HepG2 (cell line): ENCODE results near the gene DPP6. TPM values are rescaled to one million over a fixed set of nuclear protein-coding genes. Genes with fewer than 3 reads are reported as not detected.

Experiments
- ATAC-seq: fragments of 200-7000 bp; cut with Tn5 transposase; 3 replicates; pipeline ENCODE4 v1.9.1; 2020; ENCODE audit warnings: mild to moderate bottlenecking, moderate library complexity
- BruUV-seq: library from RNA; stranded (reverse); fragments of 400-500 nt; replicated peaks from 2 replicates; lab custom pipeline; 2021; lab: Mats Ljungman, UMichigan
- CTCF ChIA-PET: fragments of 300-600 bp; formaldehyde crosslinking; extraction: SDS; loops from one replicate; lab custom pipeline; 2021; ENCODE audit warnings: low total read pairs, inconsistent platforms, low intra/inter-chr PET ratio; lab: Yijun Ruan, JAX
- POLR2A ChIA-PET: fragments of 350-600 bp; sonication (Branson Sonifier 250); formaldehyde crosslinking; loops from one replicate; lab custom pipeline; 2020; ENCODE audit warnings: antibody characterized with exemption, inconsistent platforms; lab: Yijun Ruan, JAX
- DNase-seq: peaks from one replicate; pipeline ENCODE4 v3.0.0-alpha.2; 2015; ENCODE audit warnings: low spot score
- FAIRE-seq: peaks from 3 replicates; lab custom pipeline; 2011; peaks lifted over from hg19 to GRCh38; lab: Jason Lieb, UNC
- H2AFZ ChIP-seq: one replicate; pipeline ENCODE4 v1.6.1; 2011; ENCODE audit warnings: low read length, inconsistent platforms
- H3K27ac ChIP-seq: fragments of 300-600 bp; 3 replicates; pipeline ENCODE4 v1.8.0; 2011; ENCODE audit warnings: mixed run types, mild to moderate bottlenecking, mixed read lengths, low read length, inconsistent platforms; ENCODE audit not compliant: insufficient read depth; ENCODE audit errors: extremely low read length
- H3K27me3 ChIP-seq, 2 experiments: fragments of 200-600 bp in 1 of 2; 2 replicates in 1 of 2; 3 replicates in 1 of 2; pipeline versions ENCODE4 v1.6.0 to v1.8.0; 2011; ENCODE audit warnings: low read length in 2 of 2, mild to moderate bottlenecking in 2 of 2, moderate library complexity in 2 of 2, inconsistent platforms in 1 of 2; ENCODE audit not compliant: insufficient read depth in 2 of 2, control insufficient read depth in 1 of 2
- H3K36me3 ChIP-seq, 2 experiments: fragments of 200-600 bp in 1 of 2; replicated peaks in 1 of 2; 2 replicates in 1 of 2; 3 replicates in 1 of 2; pipeline versions ENCODE4 v1.5.1 to v1.8.0; 2011; ENCODE audit warnings: low read length in 2 of 2, inconsistent platforms in 1 of 2; ENCODE audit not compliant: insufficient read depth in 2 of 2, control insufficient read depth in 1 of 2
- H3K4me1 ChIP-seq: 2 replicates; pipeline ENCODE4 v1.5.1; 2012; ENCODE audit warnings: low read length, inconsistent platforms; ENCODE audit not compliant: insufficient read depth
- H3K4me2 ChIP-seq: 2 replicates; pipeline ENCODE4 v1.6.0; 2011; ENCODE audit warnings: low read depth, low read length, inconsistent platforms
- H3K4me3 ChIP-seq, 3 experiments: fragments of 200-600 bp in 1 of 3; sonication (generic), shearing (Covaris generic) in 1 of 3; replicated peaks in 1 of 3; 2 replicates each; pipeline ENCODE4 v1.5.1; 2011 to 2016; ENCODE audit warnings: low read length in 3 of 3, inconsistent platforms in 2 of 3, low read depth in 2 of 3, mild to moderate bottlenecking in 2 of 3, control low read depth in 1 of 3, mixed read lengths in 1 of 3; ENCODE audit not compliant: insufficient read depth in 1 of 3
- H3K79me2 ChIP-seq: one replicate; pipeline ENCODE4 v1.6.1; 2011; ENCODE audit warnings: low read length, inconsistent platforms; ENCODE audit not compliant: insufficient read depth
- H3K9ac ChIP-seq: 2 replicates; pipeline ENCODE4 v1.6.0; 2011; ENCODE audit warnings: mild to moderate bottlenecking, low read depth, low read length, inconsistent platforms; ENCODE audit not compliant: insufficient read depth
- H3K9me3 ChIP-seq: 2 replicates; pipeline ENCODE4 v1.5.1; 2012; ENCODE audit warnings: mild to moderate bottlenecking, low read length
- H4K20me1 ChIP-seq: 2 replicates; pipeline ENCODE4 v1.6.0; 2011; ENCODE audit warnings: inconsistent platforms, mild to moderate bottlenecking, low read length, moderate library complexity; ENCODE audit not compliant: insufficient read depth
- ARID2 ChIP-seq: sonication (generic); formaldehyde crosslinking; IDR thresholded peaks from 2 replicates; pipeline ENCODE4 v1.8.1; 2022; ENCODE audit warnings: mild to moderate bottlenecking, missing genetic modification reagents, borderline replicate concordance
- HES4 ChIP-seq: sonication (generic); formaldehyde crosslinking; IDR thresholded peaks from 2 replicates; pipeline ENCODE4 v1.9.0; 2021; ENCODE audit warnings: mild to moderate bottlenecking, missing genetic modification reagents, borderline replicate concordance
- MED1 ChIP-seq: sonication (generic); formaldehyde crosslinking; IDR thresholded peaks from 2 replicates; pipeline ENCODE4 v1.4.0; 2020; ENCODE audit warnings: missing genetic modification reagents
- NFIB ChIP-seq: sonication (generic); formaldehyde crosslinking; IDR thresholded peaks from 2 replicates; pipeline ENCODE4 v1.9.0; 2021; ENCODE audit warnings: missing genetic modification reagents, mild to moderate bottlenecking, borderline replicate concordance
- STAG1 ChIP-seq: sonication (generic); formaldehyde crosslinking; IDR thresholded peaks from 2 replicates; pipeline ENCODE4 v1.4.0; 2020; ENCODE audit warnings: missing genetic modification reagents
- ZBTB34 ChIP-seq: sonication (generic); formaldehyde crosslinking; IDR thresholded peaks from 2 replicates; pipeline ENCODE4 v1.8.0; 2022; ENCODE audit warnings: mild to moderate bottlenecking, missing genetic modification reagents
- ZBTB7B ChIP-seq: sonication (generic); formaldehyde crosslinking; IDR thresholded peaks from 2 replicates; pipeline ENCODE4 v1.4.0; 2020; ENCODE audit warnings: missing genetic modification reagents
- ZEB1 ChIP-seq: IDR thresholded peaks from 2 replicates; pipeline ENCODE4 v1.6.1; 2012; ENCODE audit warnings: mild to moderate bottlenecking, low read depth, inconsistent platforms; ENCODE audit not compliant: insufficient replicate concordance
- ZFP41 ChIP-seq: sonication (generic); formaldehyde crosslinking; IDR thresholded peaks from 2 replicates; pipeline ENCODE4 v1.4.0; 2020; ENCODE audit warnings: mild to moderate bottlenecking, missing genetic modification reagents, borderline replicate concordance
- ZNF10 ChIP-seq: sonication (generic); formaldehyde crosslinking; IDR thresholded peaks from 2 replicates; pipeline ENCODE4 v1.4.0; 2020; ENCODE audit warnings: mild to moderate bottlenecking, low read depth, missing genetic modification reagents, borderline replicate concordance
- ZNF18 ChIP-seq: sonication (generic); formaldehyde crosslinking; IDR thresholded peaks from 2 replicates; pipeline ENCODE4 v1.8.0; 2022; ENCODE audit warnings: mild to moderate bottlenecking, missing genetic modification reagents; ENCODE audit not compliant: insufficient replicate concordance
- ZNF746 ChIP-seq: sonication (generic); formaldehyde crosslinking; IDR thresholded peaks from 2 replicates; pipeline ENCODE4 v1.8.0; 2022; ENCODE audit warnings: mild to moderate bottlenecking, missing genetic modification reagents
- ZXDC ChIP-seq: sonication (generic); formaldehyde crosslinking; IDR thresholded peaks from 2 replicates; pipeline ENCODE4 v1.5.0; 2020; ENCODE audit warnings: mild to moderate bottlenecking, missing genetic modification reagents
- WGBS: methylation state at CpG from one replicate; pipeline ENCODE4 v1.1.6; 2017; ENCODE audit warnings: low lambda C conversion rate; 5-methylcytosine and 5-hydroxymethylcytosine counted together
- in situ Hi-C: cut with HindIII; loops from 2 replicates; pipeline ENCODE4 v1.10.0; 2017; ENCODE audit warnings: low pct_unique_long_range_greater_than_20kb; ENCODE audit not compliant: extremely low pct_ligation_motif_present
- intact Hi-C: fragments of 100-400 bp; cut with micrococcal nuclease; formaldehyde crosslinking; loops from one replicate; pipeline ENCODE4 v1.10.0; 2022; ENCODE audit not compliant: unreplicated experiment
- polyA plus RNA-seq, 8 experiments: library from polyadenylated mRNA; depleted of rRNA in 3 of 8; stranded (reverse) in 7 of 8; unstranded in 1 of 8; fragments of >200 nt; fragmentation: Illumina TruSeq in 4 of 8; extraction: Trizol in 4 of 8; gene quantifications; 2 replicates each; pipeline versions ENCODE4 v1.2.1 to v1.2.3, GENCODE V29; 2011 to 2016; ENCODE audit warnings: low read depth in 4 of 8, missing spikeins in 1 of 8, mixed read lengths in 1 of 8; ENCODE audit not compliant: insufficient read depth in 1 of 8
- total RNA-seq, 5 experiments: library from RNA; depleted of rRNA; stranded (reverse); fragments of >200 nt; fragmentation: Illumina TruSeq; extraction: Trizol; gene quantifications; 2 replicates each; pipeline ENCODE4 v1.2.3, GENCODE V29; 2016; ENCODE audit warnings: low read depth in 1 of 5

Gene DPP6
- total and polyA plus RNA-seq, 2 of the 13 experiments (the other 11 are each of a cell fraction or from before 2014, with no cell fraction given) = not detected

GRCh38 chr7:154918741-154919140 is 866.5 kb downstream of the DPP6 start:
- Histone ChIP-seq H3K9ac (no peak overlapping the region), H3K9me3 (no peaks in the 10 kb centered on the region), H3K27ac (no peak overlapping the region), H4K20me1 (no peaks in the 10 kb centered on the region), H3K79me2 (no peaks in the 10 kb centered on the region), H3K27me3 (peaks cover 2 to 27% of the 10 kb centered on the region in 2 experiments; a peak in 4 of 5 replicates), H3K36me3 (no peaks in the 10 kb centered on the region), H3K4me3 (no peak overlapping the region), H2AFZ (no peak overlapping the region), H3K4me2 (no peak overlapping the region), H3K4me1 (no peaks in the 10 kb centered on the region)
- intact Hi-C loops = no loop called here
- FAIRE-seq (no peak), ATAC-seq (no peak), DNase-seq (no peak)
- in situ Hi-C loops = no loop called here
- ChIA-PET POLR2A (no interaction called here), CTCF (no interaction called here)
- WGBS = 65% methylated on average over 6 of the region's 6 CpGs
- BruUV-seq = no TSS peak
- no peak for TF ChIP-seq ZNF10 (CRISPR knock-in tag)
- no peak for TF ChIP-seq ZFP41
- no peak for TF ChIP-seq NFIB
- TF ChIP-seq ZBTB34 (CRISPR knock-in tag) = no peak
- no peak for TF ChIP-seq STAG1 (CRISPR knock-in tag)
- no peak for TF ChIP-seq ZXDC
- TF ChIP-seq ZEB1 = no peak
- TF ChIP-seq ZNF18 = no peak
- no peak for TF ChIP-seq ARID2 (CRISPR knock-in tag)
- no peak for TF ChIP-seq ZNF746
- no peak for TF ChIP-seq ZBTB7B (CRISPR knock-in tag)
- no peak for TF ChIP-seq HES4 (CRISPR knock-in tag)
- no peak for TF ChIP-seq MED1
